GM21360 (cell line): ENCODE results near the gene C16orf89.
"Not testable (repeated sequence)": the region's sequence is repeated elsewhere in the genome, so short reads cannot be mapped to it uniquely, and the experiment has no call there.

Source experiments
- ATAC-seq: cut with Tn5 transposase; IDR thresholded peaks from one replicate; pipeline ENCODE4 v1.9.1; 2021; ENCODE audit warnings: mild to moderate bottlenecking, moderate library complexity; ENCODE audit not compliant: unreplicated experiment

C16orf89 gene

DNA sequence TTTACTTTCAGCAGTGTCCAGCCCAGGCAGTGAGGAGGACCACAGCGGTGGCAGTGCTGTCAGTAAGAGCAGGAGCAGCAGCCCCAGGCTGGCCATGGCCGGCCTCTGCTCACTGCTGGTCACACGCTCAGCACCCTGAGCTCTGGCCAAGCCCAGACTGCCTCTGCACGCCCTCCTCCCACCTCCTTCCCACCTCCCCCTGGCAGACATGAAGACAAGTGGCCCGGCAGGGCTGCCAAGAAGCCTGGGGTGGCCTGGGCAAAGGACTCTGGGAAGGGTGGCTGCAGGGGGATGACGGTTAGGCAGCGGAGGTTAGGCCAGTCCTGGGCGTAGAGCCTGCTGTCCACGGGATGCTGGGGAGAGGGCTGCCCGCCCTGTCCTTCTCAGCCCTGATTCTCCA lies at the start of gene C16orf89:
TSS of gene C16orf89 (minus strand) at position 144 of the 400 bp plus-strand sequence. CDS start at position 96, 48 bp downstream.
- ATAC-seq, result no peak

DNA sequence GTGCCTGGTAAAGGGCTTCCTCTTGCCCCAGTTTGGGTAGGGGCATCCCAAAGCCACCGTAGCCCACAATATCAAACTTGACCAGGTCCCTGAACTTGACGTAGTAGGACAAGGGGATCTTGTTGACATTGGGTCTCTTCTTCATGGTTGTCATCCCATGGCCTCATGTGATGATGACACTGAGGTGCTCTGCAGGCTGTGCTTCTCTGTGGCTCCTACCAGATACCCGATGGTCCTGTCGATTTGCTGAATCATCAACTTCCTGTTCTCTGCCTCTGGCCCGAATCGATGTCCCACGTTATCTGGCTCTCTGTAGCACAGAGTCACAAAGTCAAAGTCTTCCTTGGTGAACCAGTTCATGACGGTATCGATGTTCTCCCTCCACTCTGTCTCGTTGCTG lies 45.2 kb upstream of the C16orf89 start:
- ATAC-seq, result not testable (repeated sequence)

DNA sequence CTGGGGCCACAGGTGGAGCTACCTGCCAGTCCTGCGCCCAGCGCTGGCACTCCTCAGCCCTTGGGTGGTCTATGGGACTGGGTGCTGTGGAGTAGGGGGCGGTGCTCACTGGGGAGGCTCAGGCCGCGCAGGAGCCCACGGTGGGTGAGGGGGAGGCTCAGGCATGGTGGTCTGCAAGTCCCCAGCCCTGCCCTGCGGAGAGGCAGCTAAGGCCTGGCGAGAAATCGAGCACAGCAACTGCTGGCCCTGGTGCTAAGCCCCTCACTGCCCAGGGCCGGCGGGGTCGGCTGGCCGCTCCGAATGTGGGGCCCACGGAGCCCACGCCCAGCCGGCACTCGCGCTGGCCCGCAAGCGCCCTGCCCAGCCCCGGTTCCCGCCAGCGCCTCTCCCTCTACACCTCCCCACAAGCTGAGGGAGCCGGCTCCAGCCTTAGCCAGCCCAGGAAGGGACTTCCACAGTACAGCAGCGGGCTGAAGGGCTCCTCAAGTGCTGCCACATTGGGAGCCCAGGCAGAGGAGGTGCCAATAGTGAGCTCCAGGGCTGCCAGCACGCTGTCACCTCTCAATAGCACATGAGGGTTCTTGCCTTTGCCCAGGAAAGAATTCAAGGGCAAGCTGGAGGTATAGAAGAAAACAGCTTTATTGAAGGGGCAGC lies 42.9 kb upstream of the C16orf89 start:
- no peak for ATAC-seq

- ATAC-seq, result not testable (repeated sequence)
Observed at GRCh38 chr16:5105039-5105438, 39.3 kb upstream of the C16orf89 start.

- ATAC-seq, result not testable (repeated sequence)
Observed at GRCh38 chr16:5103296-5104032, 37.7 kb upstream of the C16orf89 start.

DNA sequence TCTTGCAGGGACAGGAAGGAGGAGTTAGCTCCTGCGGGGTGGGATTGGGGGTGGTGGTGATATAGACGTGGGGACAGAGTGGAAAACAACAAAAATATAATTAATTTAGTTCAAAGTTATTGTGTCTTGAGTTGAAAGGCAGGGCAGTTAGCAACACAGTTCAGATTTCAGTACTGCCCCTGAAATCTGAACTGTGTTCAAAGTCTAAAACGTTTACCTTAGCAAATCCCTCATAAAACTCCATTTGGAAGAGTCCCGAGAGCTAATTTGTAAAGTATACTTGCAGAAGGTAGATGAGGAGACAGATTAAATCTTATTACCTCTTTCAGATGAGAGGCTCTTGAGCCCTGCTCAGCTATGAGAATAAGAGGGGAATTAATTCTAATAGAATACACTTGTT lies 33.4 kb upstream of the C16orf89 start:
- ATAC-seq, result not testable (repeated sequence)

DNA sequence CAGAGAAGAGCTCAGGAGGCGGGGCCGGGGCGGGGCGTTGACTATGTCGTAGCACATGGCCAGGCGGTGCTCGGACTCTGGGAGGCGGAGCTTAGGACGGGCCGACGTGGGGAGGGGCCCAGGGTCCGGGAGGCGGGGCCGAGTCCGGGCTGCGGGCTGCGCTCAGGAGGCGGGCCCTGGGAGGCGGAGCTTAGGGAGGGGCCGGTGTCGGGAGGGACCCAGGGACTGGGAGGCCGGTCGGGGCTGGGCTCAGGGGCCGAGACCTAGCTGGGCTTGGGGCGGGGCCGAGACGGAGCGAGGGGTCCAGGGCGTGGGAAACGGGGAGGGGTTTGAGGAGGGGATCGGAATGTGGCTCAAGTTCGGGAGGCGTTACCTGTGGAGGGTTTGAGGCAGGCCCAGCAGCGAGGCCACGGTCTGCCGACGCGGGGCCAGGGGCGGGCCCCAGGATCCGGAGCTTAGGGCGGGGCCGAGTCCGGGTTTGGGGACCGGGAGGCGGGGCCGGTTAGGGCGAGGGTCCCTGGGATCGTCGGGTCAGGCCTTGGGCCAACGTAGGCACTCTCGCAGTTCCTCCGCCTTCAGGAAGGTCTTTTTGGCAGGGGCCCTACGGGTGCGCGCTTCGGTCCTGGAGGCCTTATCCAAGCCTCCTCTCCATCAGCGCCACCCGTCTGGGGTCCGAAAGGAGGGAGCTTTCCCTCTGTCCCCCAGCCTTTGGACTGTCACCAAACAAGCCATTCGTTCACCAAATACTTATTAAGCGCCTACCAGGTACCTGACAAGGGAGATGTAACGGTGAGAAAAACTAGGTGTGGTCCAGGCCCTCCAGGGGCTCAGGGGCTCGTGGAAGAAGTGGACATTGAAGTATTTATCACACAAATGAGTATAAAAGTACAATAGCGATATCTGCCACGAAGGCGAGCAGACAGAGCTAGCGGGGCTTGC lies 32.7 kb upstream of the C16orf89 start:
- peak; percentile 68 for ATAC-seq

- ATAC-seq, result peak; percentile 98
Observed at GRCh38 chr16:5097470-5098220, 31.9 kb upstream of the C16orf89 start, which contains the start of gene EEF2KMT. Gene EEF2KMT, minus strand, starts transcription at chr16:5097795. Its CDS starts 56 bp downstream, at chr16:5097739.

DNA sequence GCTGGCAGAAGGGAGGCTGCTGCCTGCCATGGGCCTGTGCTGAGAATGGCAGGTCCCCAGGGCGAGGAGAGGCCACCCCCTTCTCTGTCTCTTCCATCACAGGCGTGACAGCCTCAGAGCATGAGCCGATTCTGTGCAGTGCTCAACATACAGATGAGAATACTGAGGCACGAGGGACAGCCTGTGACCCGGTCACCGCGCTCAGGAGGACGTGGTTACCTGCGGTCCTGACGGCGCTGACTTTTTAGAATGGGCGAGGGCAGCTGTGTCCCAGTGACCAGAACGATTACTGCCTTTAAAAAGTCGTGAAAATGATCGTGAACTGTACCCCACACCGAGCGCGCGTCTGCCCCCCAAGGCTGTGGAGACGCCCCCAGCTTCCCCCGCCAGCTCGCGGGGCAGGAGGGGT lies 31.3 kb upstream of the C16orf89 start:
- ATAC-seq, result not testable (repeated sequence)

DNA sequence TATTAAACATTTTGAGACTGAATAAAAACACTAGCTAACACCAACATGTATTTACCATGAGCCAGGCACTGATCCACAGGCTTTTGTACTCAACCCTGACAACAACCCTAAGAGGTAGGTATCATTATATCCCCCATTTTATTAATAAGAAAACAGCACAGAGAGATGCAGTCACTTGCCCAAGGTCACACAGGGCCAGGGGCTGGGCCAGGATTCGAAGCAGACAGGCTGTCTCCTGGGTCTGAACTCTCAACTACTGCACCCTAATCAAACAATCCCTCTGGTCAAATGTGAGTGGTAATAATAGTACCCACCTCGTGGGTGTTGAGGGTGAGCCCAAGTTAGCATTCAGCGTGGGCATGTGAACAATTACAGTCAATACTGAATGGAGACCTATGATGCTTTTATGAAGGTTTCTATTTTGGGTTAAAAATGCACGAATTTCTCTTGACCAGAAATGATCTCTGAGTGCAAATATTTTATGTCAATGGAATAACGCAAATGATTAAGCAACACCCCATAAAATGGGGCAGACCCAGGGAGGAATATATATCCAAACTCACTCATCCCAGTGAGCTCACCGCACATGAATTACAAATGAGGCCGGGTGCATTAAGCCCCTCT lies 30.8 kb upstream of the C16orf89 start:
- not testable (repeated sequence) for ATAC-seq

- not testable (repeated sequence) for ATAC-seq
Observed at GRCh38 chr16:5095145-5095830, 29.5 kb upstream of the C16orf89 start.

DNA sequence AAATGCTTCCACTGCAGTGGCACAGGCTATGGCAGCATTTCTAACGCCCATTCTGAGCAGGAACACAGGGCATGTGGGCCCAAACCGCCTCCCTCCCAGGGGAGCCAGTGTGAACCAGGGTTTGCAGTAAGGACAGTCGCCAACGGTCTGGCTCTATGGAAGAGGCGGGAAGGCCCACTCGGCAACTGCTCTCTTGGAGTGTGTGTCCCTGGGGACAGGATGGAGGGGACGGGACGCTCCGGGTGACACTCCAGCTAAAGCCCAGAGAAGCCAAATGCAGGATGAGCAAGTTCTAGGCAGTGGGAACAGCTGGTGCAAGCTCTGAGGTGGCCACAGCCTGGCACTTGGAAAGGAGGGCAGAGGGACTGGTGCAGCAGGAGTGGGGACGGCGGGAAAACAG lies 28.0 kb upstream of the C16orf89 start:
- ATAC-seq, result not testable (repeated sequence)

DNA sequence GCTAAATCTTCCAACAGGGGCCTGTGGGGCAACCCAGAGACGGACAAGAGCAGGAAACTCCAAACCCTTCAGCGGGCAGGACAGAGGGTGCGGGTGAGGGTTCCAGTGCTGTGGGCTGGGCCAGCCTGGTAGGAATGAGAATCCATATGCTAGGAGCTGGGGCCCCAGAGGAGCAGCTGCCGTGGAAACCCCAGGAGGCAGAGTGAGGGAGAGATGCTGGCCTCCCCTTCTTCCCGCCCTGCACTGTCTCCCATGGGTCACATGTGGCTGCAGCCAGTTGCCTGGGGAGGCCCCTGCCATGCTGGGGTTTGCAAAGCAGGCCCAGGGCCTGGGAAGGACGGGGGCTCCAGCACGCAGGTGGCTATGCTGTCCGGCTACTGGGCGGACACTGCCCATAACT lies 27.3 kb upstream of the C16orf89 start:
- ATAC-seq, result not testable (repeated sequence)

GRCh38 chr16:5090592-5090991 lies 24.8 kb upstream of the C16orf89 start:
- not testable (repeated sequence) for ATAC-seq

DNA sequence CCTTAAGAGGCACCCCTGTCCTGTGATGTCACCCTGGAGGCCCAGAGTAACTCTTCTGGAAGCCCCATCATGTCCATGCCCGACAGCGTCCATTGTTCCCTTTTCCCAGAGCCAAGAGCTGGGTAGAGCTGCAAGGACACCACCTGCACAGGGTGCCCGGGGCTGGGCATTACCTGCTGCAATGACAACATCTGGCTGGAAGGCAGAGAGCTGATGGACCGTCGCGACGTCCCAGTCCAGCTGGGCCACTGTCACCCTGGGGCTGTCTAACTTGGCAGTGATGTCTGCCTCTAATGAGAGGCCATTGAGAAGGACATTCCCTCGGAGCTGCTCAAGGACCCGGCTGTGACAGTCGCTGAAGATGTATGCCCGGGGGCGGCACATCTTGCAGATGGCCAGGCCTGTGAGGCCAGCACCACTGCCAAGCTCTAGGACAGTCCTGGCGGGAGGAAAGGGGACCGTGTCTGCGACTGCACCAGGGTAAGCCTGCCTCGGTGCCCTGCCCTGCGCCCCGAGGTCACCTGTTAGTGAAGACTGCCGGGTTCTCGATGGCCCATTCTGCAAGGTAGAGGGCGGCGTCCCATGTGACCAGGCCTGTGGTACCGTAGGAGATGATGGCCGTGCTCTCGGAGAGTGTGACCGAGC lies 24.3 kb upstream of the C16orf89 start:
- not testable (repeated sequence) for ATAC-seq

- ATAC-seq, result not testable (repeated sequence)
Observed at GRCh38 chr16:5088936-5089335, 23.2 kb upstream of the C16orf89 start.

- ATAC-seq, result not testable (repeated sequence)
Observed at GRCh38 chr16:5088086-5088790, 22.5 kb upstream of the C16orf89 start.

DNA sequence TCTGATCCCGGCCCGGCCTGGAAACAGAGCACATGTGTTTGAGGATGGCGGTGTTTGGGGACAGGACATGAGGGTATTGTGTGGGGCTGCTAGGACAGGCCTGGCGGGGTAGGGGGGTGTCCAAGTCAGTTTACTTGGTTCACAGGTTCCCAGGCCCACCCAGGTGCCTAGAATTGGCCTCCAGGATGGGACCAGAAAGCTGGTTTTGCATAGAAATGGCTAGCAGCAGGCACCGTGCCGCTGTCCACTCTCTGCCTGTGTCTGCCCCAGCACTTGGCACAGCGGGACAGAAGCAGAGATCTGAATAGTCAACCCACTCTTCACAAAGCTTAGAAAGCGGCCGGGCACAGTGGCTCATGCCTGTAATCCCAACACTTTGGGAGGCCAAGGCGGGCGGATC lies 20.0 kb upstream of the C16orf89 start:
- ATAC-seq, result not testable (repeated sequence)
